Measurements from ENCODE around the gene OXNAD1.

GRCh38 chr3:16294844-16295243, 29.8 kb downstream of the OXNAD1 start:
- TF ChIP-seq EZH2phosphoT487 (IDR thresholded peaks at IDR 0.05; ENCODE audit: borderline replicate concordance) (no peak), CTCF (conservative IDR thresholded peaks at IDR 0.05; ENCODE audit: low read length) (no peak)
